Effector memory CD8-positive, alpha-beta T cell (primary cell): ENCODE results near the gene HSPB9.
A peak's percentile ranks its signal among the peaks of the same experiment; 100 is the strongest.

ENCODE experiments used
- ATAC-seq: fragments of 150-1000 bp; cut with Tn5 transposase; replicated peaks from 2 replicates; pipeline ENCODE4 v1.10.0; 2021; ENCODE audit warnings: mild to moderate bottlenecking, moderate library complexity
- DNase-seq, 3 experiments: peaks; one replicate each; pipeline ENCODE4 v3.0.0; 2021
- H3K27ac Mint-ChIP-seq, 2 donors: one replicate each; pipeline ENCODE4 v1.8.0; 2022; ENCODE audit warnings: mild to moderate bottlenecking in 2 of 2, mixed read lengths in 2 of 2, moderate library complexity in 2 of 2
- H3K27me3 Mint-ChIP-seq, 2 donors: one replicate each; pipeline ENCODE4 v1.8.0; 2022; ENCODE audit warnings: mixed read lengths in 2 of 2
- H3K36me3 Mint-ChIP-seq: one replicate; pipeline ENCODE4 v1.8.0; 2022; ENCODE audit warnings: mild to moderate bottlenecking, moderate library complexity, mixed read lengths; ENCODE audit not compliant: insufficient read depth
- H3K4me1 Mint-ChIP-seq, 2 donors: one replicate each; pipeline ENCODE4 v1.8.0; 2022; ENCODE audit warnings: low read depth in 2 of 2, mixed read lengths in 2 of 2
- H3K4me3 Mint-ChIP-seq, 2 donors: one replicate each; pipeline ENCODE4 v1.8.0; 2022; ENCODE audit warnings: mild to moderate bottlenecking in 2 of 2, mixed read lengths in 2 of 2, moderate library complexity in 2 of 2
- H3K9me3 Mint-ChIP-seq, 2 donors: one replicate each; pipeline ENCODE4 v1.8.0; 2022; ENCODE audit warnings: mixed read lengths in 2 of 2

The HSPB9 gene

DNA sequence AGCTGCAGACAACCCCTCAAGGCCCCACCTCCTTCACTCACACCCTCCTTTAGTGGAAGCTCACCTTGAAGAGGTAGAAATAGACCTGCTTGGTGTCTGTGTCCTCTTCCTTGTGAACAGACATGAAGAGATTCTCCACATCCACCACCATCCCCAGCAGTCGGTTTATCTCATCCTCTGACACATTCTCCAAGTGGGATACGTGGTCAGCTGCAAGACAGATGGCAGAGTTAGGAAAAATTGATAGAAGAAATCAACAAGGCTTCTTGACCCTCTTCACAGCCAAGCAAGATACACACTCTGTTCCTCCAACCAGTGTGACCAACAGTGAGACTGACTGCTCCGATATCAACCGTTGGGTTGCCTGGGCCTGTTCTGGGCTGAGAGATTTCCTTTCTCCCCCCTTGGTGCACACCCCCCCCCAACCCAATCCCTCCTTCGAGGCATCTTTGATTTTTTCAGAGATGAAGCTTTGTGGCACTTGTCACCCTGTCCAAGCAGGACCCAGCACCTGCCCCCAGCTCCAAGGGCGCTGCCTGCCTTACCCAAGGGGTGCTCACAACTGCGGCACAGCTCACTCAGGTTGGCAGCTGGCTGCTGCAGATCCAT, 2.3 kb upstream of the HSPB9 start:
- Mint-ChIP-seq H3K9me3 (no peaks in the 10 kb centered on the region), H3K27me3 (no peaks in the 10 kb centered on the region), H3K4me1 (peaks cover 16 to 23% of the 10 kb centered on the region in 2 donors), H3K4me3 (peak overlapping the region; percentile 66 to 72), H3K36me3 (peaks cover 32% of the 10 kb centered on the region), H3K27ac (no peak overlapping the region)
- ATAC-seq = no peak
- DNase-seq = no peak

DNA sequence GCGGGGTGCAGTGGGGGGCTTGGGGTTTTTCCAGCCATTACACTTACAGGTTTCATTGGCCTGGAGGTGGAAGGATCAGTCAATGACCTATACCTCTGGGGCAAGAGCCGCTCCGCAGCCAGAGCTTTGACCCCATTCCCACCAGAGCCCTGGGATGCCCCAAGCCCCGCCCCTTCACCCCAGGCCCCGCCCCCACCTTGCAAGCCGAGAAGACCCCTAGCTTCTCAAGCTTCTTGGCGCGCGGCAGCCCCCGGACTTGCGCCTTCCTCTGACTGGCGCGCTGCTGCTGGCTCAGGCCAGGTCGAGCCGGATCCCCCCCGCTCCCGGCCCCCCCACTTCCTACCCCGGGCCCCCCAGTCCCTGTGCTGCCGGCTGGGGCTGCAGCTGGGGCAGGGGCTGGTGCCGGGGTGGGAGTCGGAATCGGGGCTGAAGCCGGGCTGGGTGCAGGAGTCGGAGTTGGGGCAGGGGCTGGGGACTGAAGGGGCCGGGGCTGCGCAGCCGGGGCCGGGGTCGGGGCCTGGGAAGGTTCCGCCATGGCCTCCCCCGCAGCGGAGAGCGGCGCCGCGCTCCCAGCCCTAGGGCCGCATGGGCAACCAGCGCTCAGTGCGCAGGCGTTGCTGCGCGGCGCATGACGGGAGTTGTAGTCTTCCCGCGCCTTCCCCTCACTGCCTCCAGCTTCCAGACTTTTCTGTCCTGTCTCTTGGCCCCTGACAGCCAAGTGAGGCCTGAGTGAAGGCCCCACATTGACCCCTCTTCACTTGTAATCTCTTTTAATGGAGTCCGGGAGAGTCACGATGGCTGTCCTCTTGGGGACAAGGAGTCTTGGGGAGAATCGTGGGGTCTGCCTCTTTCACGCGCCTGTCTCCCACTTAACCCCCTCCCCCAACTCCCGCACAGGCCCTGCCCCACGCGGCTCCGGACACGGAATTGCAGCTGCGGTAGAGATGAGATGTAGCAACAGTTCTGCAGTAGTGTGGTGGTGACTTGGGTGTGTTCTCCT, 1.5 kb upstream of the HSPB9 start, which contains the start of gene KAT2A:
KAT2A (minus strand) TSS at position 598 of the 1,000 bp plus-strand sequence; CDS start at position 535, 63 bp downstream.
- DNase-seq = peak; percentile 69 to 71 (median 70)
- H3K27ac Mint-ChIP-seq = peak within 1 kb of the TSS; percentile 52 to 70
- H3K9me3 Mint-ChIP-seq = no peaks in the 10 kb centered on the region
- peak; percentile 90 for ATAC-seq
- H3K4me3 Mint-ChIP-seq = peak within 1 kb of the TSS; percentile 66 to 72
- H3K4me1 Mint-ChIP-seq = peaks cover 14 to 17% of the 10 kb centered on the region in 2 donors
- H3K27me3 Mint-ChIP-seq = no peaks in the 10 kb centered on the region
- peaks cover 40% of the 10 kb centered on the region for H3K36me3 Mint-ChIP-seq

DNA sequence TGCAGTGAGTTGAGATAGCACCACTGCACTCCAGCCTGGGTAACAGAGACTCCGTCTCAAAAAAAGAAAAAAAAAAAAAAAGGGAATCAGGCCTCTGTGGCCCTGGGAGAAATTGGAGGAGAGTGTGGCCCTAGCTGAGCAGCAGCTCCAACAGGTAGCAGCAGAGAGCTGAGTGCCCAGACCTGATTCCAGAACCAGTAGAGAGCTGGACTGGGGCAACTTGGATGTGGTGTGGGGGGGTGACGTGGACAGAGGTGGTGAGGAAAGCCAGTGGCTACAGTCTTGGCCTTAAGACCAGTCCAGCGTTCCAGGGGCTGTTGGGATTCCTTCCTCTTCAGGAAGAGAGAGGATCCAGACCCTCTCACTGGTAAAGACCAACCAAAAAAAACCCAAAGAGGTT, 1.7 kb downstream of the HSPB9 start:
- H3K36me3 Mint-ChIP-seq = peaks cover 55% of the 10 kb centered on the region
- peaks cover 4 to 10% of the 10 kb centered on the region in 2 donors for H3K4me1 Mint-ChIP-seq
- no peak overlapping the region for H3K27ac Mint-ChIP-seq
- DNase-seq (no peak), ATAC-seq (no peak)
- H3K9me3 Mint-ChIP-seq = no peaks in the 10 kb centered on the region
- no peak overlapping the region for H3K4me3 Mint-ChIP-seq
- H3K27me3 Mint-ChIP-seq = no peaks in the 10 kb centered on the region

DNA sequence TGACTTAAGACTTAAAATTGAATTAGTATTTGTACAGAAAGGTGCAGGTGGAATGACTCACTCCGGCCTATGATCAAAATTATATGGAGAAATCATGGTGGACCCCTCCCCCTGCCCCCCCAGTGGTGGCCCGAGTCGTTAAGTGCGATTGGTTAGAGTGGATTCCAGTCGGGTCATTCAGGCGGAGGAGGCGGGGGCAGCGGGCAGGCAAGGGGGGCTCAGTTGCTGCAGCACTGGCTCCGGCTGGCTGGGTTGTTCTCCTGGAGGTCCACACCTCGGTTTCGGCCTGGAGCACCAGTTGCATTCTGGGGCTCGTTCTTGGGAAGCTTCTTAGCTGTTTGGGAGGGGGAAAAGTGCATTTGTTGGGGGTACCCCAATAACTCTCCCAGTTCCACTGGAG, 3.0 kb downstream of the HSPB9 start:
- DNase-seq = no peak
- Mint-ChIP-seq H3K36me3 (peaks cover 58% of the 10 kb centered on the region), H3K27ac (peak overlapping the region in 1 of 2 donors; percentile 41), H3K27me3 (no peaks in the 10 kb centered on the region), H3K4me3 (no peak overlapping the region), H3K4me1 (peaks cover 5 to 7% of the 10 kb centered on the region in 2 donors), H3K9me3 (no peaks in the 10 kb centered on the region)
- ATAC-seq = no peak

DNA sequence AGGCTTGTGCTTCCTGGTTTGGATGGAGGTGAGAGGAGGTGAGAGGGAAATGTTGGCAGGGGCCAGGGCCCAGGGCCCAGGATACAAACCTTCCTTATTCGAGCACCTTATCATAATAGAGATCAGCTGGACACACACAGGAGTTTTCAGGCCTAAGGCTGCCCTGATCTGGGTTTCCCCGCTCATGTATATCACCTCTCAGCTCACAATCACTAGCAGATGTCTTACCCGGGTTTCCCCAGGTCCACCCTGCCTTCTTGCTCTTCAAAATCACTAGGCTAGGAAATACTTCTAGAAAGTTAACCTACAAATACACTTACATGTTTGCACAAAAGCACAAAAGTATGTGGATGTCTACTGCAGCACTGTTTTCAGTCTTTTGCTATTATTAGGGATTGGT, 4.2 kb downstream of the HSPB9 start:
- no peaks in the 10 kb centered on the region for H3K9me3 Mint-ChIP-seq
- peak overlapping the region in 1 of 2 donors; percentile 3 for H3K27ac Mint-ChIP-seq
- ATAC-seq (no peak), DNase-seq (no peak)
- peaks cover 8 to 10% of the 10 kb centered on the region in 2 donors for H3K4me1 Mint-ChIP-seq
- no peaks in the 10 kb centered on the region for H3K27me3 Mint-ChIP-seq
- H3K4me3 Mint-ChIP-seq = no peak overlapping the region
- H3K36me3 Mint-ChIP-seq = peaks cover 54% of the 10 kb centered on the region

DNA sequence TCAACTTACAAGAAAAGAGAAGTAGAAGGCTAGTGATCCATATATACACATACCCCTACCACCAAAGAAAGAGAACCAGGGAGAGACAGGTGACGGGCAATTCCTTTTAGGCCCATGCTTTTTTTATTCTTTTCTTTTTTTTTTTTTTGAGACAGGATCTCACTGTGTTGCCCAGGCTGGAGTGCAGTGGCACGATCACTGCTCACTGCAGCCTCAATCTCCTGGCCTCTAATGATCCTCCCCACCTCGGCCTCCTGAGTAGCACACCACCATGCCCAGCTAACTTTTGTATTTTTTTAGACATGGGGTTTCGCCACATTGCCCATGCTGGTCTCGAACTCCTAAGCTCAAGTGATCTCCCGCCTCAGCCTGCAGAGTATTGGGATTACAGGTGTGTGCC, 4.8 kb downstream of the HSPB9 start:
- DNase-seq = no peak
- H3K27me3 Mint-ChIP-seq = no peaks in the 10 kb centered on the region
- H3K27ac Mint-ChIP-seq = peak overlapping the region in 1 of 2 donors; percentile 3
- peaks cover 10% of the 10 kb centered on the region in 2 donors for H3K4me1 Mint-ChIP-seq
- ATAC-seq = no peak
- H3K4me3 Mint-ChIP-seq = no peak overlapping the region
- no peaks in the 10 kb centered on the region for H3K9me3 Mint-ChIP-seq
- H3K36me3 Mint-ChIP-seq = peaks cover 58% of the 10 kb centered on the region

DNA sequence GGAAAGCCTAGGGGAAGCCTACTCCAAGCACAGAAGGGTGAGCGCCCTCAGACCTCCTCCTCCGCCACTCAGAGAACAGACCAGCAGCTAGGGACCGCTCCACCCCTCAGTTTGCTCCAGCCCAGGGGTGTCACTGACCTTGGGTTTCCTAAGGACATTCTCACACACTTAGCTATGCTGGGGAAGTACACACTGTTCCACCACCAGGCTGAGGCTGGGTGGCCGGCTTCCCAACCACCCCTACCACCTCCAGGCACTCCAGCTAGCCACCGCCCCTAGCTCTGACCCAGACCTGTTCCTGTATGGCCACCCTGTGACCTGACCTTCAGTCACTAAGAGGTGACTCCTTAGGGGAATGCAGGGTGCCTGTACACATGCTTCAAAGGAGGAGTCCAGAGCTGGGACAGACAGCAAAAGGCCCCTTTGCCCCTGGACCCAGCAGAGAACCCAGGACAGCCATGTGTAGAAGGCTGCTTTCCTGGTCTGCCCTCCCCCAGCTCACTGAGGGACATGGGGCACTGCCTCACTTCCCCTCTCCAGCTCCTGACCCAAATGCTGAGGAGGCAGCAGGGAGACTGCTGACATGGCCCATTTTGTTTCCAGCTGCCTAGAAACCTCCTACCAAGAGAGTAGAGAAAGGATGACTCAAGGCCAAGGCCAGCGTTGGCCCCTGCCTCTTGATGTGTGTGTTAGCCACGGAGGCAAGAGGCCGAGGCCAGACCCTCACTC, 6.7 kb downstream of the HSPB9 start:
- no peak for DNase-seq
- no peak for ATAC-seq
- Mint-ChIP-seq H3K27me3 (no peaks in the 10 kb centered on the region), H3K4me1 (peaks cover 26% of the 10 kb centered on the region in 2 donors), H3K9me3 (no peaks in the 10 kb centered on the region), H3K27ac (peak overlapping the region; percentile 61 to 68), H3K4me3 (no peak overlapping the region), H3K36me3 (peaks cover 62% of the 10 kb centered on the region)

DNA sequence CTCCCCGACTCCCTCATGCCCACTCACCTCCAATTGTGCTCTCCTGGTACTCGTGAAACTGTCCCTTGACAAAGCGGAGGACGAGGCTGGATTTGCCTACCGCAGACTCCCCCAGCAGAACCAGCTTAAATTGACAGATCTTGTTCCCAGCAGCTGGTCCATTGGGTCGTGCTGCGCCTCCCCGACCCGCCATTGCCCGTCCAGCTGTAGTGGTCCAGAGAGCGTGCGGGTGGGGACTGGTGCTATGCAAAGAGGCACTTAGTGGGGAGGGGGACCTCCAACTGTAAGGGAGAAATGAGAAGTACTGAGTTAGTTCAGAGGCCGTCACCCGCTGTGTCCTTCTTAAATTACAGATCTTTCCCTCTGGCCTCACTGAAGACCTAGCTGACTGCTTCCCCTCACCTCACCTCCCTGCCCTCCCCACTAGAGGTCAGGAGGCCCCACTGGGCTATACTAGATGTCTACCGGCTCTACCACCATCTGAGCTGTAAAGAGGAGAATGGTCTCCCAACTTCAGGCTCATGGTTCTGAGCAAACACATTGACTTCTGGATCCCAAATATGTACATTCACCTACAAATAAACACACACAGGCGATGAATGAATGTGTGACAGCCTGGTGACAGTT, 7.8 kb downstream of the HSPB9 start:
- no peak for ATAC-seq
- no peak for DNase-seq
- H3K36me3 Mint-ChIP-seq = peaks cover 57% of the 10 kb centered on the region
- peaks cover 26% of the 10 kb centered on the region in 2 donors for H3K4me1 Mint-ChIP-seq
- no peak overlapping the region for H3K4me3 Mint-ChIP-seq
- no peaks in the 10 kb centered on the region for H3K27me3 Mint-ChIP-seq
- no peaks in the 10 kb centered on the region for H3K9me3 Mint-ChIP-seq
- peak overlapping the region; percentile 23 to 70 for H3K27ac Mint-ChIP-seq

DNA sequence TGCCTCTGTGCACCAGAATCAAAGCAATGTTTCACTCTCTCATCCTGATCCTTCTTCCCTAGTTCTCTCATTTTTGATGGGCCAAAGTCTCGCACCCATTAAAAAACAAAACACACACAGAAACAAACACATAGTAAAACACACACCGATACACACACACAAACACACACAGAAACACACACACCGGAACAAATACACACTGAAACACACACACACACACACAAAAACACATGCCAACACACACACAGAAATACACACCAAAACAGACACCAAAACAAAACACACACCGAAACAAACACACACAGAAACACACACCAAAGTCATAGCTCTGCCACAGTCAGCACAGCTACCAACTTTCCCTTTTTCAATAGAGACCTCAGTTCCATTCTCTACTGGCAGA, 8.6 kb downstream of the HSPB9 start:
- Mint-ChIP-seq H3K36me3 (peaks cover 50% of the 10 kb centered on the region), H3K4me1 (peaks cover 30 to 32% of the 10 kb centered on the region in 2 donors), H3K27ac (peak overlapping the region; percentile 23 to 65), H3K4me3 (no peak overlapping the region), H3K9me3 (no peaks in the 10 kb centered on the region), H3K27me3 (no peaks in the 10 kb centered on the region)
- DNase-seq (no peak), ATAC-seq (no peak)

DNA sequence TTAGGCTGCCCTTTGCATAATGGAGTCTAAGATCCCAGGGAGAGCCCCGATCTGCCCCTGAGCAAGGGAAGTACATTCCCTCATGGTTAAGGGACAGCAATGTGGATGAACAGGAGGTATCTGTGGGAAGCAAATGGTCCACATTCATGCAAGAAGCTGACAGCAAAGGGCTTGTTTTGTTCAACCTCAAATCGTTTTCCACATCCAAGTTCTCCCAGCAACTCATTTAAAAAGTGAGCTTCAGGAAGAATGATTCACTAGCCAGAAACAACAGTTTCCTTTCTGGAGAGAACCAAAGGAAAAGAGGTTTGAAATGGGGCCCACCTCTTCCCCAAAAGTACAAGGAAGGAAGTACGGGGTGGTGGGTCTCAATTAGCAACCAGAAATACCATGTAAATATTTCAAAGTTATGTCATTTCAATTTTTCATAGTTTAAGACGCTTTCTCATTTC, 9.4 kb downstream of the HSPB9 start:
- Mint-ChIP-seq H3K27ac (peak overlapping the region in 1 of 2 donors; percentile 65), H3K9me3 (no peaks in the 10 kb centered on the region), H3K4me3 (no peak overlapping the region), H3K27me3 (no peaks in the 10 kb centered on the region), H3K4me1 (peaks cover 34 to 39% of the 10 kb centered on the region in 2 donors), H3K36me3 (peaks cover 50% of the 10 kb centered on the region)
- DNase-seq = no peak
- ATAC-seq = no peak

DNA sequence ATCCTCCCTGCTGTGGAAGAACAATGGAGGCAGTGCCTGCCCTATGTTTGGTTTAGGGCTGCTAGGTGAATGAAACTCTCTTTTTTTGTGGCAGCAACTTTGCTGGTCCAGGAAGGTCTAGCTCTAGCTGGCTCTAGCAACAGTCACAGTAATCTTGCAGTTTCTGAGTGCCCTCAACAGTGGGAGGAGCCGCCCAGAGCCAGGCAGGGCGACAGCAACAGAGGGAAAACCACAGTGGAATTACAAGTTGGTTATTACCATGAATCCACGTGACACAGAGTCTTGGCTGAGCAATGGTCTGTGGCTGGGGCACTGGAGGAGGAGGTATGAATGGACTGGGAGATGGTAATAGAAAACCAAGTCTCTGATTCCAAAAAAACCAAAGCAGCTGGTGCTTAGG, 10.3 kb downstream of the HSPB9 start:
- H3K27ac Mint-ChIP-seq = peak overlapping the region; percentile 65 to 87
- H3K36me3 Mint-ChIP-seq = peaks cover 47% of the 10 kb centered on the region
- H3K27me3 Mint-ChIP-seq = no peaks in the 10 kb centered on the region
- DNase-seq = no peak
- H3K9me3 Mint-ChIP-seq = no peaks in the 10 kb centered on the region
- ATAC-seq = peak; percentile 51
- peak overlapping the region; percentile 6 to 22 for H3K4me3 Mint-ChIP-seq
- H3K4me1 Mint-ChIP-seq = peaks cover 35 to 43% of the 10 kb centered on the region in 2 donors

DNA sequence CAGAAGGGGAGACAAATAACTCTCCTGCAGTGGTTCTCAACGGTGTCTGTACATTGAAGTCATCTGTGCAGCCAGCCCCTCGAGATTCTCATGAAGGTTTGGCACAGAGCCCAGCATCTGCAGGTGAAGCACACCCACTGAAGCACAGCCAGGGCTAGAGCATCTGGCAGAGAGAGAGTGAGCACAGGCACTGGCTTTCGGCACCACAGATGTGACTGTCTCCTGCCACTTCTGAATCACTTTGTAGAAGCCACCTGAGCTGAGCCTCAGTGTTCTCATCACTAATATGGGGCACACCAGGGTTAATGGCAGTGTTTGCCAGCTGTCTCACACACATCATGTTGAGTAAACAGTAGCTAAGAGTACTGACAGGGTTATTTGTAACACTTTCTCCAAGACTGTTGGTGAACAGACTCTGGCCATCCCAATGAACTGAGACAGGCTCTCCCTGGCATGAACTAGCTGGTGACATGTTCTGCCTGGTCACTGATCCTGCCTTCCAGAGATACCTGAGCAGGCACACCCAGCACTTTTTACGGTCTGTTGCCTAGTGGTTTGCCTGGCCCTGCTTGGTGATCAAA, 10.9 kb downstream of the HSPB9 start:
- ATAC-seq (peak; percentile 64), DNase-seq (no peak)
- Mint-ChIP-seq H3K36me3 (peaks cover 41% of the 10 kb centered on the region), H3K27ac (peak overlapping the region; percentile 65 to 87), H3K4me1 (peaks cover 39 to 49% of the 10 kb centered on the region in 2 donors), H3K4me3 (peak overlapping the region in 1 of 2 donors; percentile 22), H3K9me3 (no peaks in the 10 kb centered on the region), H3K27me3 (no peaks in the 10 kb centered on the region)
